GM18907 (cell line): Measurements from ENCODE around the gene RSRC1.
"Not testable (repeated sequence)": the region's sequence is repeated elsewhere in the genome, so short reads cannot be mapped to it uniquely, and the experiment has no call there.

ENCODE experiments used
- ATAC-seq: cut with Tn5 transposase; IDR thresholded peaks from one replicate; pipeline ENCODE4 v1.9.1; 2021; ENCODE audit warnings: mild to moderate bottlenecking, moderate library complexity; ENCODE audit not compliant: unreplicated experiment

The RSRC1 gene

DNA sequence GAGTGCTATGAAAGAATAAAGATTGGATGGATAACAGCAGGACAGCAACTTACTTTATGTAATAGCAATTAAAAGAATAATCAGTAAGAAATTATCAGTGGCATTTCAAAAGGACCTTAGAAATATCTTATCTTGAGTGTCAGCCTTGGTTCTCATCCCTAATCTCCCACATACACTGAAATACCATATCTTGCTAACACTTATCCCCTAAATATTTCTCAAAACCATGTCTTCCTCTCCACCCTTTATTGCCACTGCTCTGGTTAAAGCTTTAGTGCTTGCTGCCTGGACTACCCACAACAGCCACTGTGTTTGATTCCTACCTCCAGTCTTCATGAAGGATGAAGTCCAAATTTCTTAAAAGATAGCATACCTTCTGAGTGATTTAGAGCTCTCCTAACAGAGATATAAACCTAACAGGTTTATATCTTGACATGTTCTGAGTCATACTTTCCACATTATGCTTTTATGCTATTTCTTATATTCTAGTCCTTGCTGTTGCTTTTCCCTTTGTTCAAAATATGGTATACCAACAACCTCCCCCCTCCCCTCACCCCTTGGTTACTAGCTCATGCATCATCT is 202.8 kb downstream of the RSRC1 start:
- no peak for ATAC-seq

- peak; percentile 58 for ATAC-seq
These were observed 203.5 kb downstream of the RSRC1 start for GRCh38 chr3:158313338-158313927.

DNA sequence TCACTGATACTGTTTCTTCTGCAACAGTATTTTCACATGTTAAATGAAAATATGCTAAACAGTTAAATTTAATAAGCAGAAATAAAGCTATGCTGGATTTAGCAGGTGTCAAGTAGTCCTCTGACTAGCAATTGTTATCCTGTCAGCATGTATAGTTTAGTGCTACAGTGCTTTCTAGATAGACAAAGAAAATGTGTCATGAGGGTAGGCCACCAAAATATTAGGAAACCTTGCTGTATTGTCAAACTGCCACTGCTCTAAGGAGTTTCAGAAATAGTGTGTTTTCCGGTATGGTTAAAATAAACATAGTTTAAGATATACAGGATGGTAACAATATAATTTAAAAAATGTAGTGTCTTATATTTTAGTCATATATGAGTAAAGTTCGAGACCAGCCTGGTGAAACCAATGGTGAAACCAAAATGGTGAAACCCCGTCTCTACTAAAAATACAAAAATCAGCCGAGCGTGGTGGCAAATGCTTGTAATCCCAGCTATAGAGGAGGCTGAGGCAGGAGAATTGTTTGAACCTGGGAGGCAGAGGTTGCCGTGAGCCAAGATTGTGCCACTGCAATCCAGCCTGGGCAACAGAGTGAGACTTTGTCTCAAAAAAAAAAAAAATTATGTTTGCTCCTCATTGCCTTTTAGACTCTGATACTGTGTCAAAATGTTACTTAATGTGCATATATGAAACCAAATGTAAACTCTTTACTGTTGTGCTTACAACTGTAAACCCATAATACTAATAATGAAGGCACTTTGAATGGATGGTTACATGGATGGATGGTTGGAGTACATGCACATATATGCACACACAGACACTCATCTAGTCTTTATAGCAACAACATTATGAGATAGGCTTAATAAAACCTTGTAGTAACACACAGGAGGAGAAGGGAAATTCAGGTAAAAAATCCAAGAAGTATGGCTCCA is 204.8 kb downstream of the RSRC1 start:
- ATAC-seq = peak; percentile 55

- ATAC-seq = not testable (repeated sequence)
These were observed 220.0 kb downstream of the RSRC1 start for GRCh38 chr3:158329696-158330441.

DNA sequence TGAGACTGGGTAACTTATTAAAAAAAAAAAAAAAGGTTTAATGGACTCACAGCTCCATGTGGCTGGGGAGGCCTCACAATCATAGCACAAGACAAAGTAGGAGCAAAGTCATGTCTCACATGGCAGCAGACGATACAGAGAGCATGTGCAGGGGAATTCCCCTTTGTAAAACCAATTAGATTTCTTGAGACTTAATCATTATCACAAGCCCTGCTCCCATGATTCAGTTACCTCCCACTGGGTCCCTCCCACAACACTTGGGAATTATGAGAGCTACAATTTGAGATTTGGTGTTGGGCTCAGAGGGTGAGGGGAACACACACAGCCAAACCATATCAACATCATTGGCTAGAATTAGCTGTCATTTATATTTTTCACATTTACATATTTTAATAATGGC is 221.0 kb downstream of the RSRC1 start:
- ATAC-seq = no peak

- no peak for ATAC-seq
These were observed 223.8 kb downstream of the RSRC1 start for GRCh38 chr3:158333736-158334135.

DNA sequence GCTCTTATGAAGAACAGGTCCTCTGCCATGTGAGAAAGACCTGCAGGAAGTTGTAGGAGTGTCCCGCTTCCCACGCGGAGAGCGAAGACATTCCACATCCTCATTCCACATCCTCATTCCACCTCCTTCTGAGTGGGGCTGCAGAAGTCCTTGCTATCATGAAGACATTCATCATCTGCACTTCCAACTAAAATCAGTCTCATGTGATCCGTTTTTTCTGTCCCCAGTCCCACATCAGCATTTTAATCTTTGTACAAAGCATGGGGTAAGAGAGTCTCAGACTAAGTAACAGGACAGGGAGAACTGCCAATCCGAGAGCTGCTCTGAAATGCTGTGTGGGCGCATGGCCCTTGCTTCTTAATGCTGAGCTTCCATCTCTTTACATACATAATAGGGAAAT is 227.2 kb downstream of the RSRC1 start:
- ATAC-seq = no peak

DNA sequence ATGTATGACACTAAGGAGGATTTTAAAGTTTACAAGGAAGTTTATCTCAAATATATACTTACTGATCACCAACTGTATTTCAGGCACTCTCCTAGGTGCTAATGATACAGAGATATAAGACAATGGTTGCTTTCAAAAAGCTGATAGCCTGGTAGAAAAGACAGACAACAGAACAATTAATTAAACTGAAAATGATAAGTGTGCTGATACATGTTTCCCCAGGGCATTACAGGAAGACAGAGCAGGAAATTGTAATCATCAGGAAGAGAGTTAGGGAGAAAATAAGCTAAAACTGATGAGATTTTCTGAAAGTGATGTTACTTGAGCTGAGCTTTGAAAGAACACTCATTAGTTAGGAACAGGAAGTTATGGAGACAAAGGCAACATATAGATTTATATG is 229.7 kb downstream of the RSRC1 start:
- no peak for ATAC-seq

DNA sequence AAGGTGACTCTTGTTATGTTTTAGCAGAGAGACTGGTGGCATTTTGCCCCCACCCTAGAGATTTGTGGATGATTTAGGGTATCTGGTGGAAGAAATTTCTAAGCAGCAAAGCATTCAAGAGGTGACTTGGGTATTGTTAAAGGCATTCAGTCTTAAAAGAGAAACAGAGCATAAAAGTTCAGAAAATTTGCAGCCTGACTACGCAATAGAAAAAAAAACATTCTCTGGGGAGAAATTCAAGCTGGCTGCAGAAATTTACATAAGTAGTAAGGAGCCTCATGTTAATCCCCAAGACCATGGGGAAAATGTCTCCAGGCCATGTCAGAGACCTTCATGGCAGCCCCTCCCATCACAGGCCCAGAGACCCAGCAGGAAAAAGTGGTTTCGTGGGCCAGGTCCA is 231.1 kb downstream of the RSRC1 start:
- not testable (repeated sequence) for ATAC-seq

GRCh38 chr3:158347966-158348365 is 238.1 kb downstream of the RSRC1 start:
- ATAC-seq = no peak

DNA sequence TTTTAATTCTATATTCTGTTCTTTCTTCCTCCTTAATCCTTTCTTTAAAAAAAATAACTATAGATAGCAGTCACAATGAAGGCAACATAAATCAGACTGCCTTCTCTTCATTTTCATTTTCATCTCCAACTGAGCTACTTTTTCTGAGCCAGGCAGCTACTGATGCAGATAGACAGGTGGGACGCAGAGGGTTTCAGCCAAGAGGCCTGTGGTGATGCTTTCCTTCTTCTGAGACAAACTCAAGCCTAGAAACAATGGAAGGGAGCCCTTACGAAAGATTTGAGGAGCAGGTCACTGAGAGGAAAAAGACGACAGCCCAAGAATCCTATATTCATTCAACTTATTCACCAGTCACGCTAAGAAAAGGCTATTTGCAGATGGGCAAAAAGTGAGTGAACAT is 241.1 kb downstream of the RSRC1 start:
- no peak for ATAC-seq

GRCh38 chr3:158352551-158352950 is 242.7 kb downstream of the RSRC1 start:
- peak; percentile 38 for ATAC-seq

DNA sequence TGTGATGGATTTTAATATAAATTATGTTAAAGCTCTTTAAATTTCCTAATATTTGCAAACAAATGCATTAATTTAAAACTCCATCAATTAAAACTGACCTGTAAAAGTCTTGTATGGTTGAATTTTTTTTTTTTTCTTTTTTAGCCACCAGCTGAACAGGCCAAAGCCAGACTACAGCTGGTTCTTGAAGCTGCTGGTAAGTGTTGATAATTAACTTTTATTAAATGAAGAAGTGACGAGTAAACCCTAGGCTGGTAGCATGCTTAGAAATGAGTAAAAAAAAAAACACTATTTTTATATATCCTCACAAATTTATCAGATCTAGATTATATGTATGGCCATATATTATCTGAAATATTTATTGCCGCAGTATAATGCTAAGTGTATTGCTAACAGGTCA is 244.8 kb downstream of the RSRC1 start:
- ATAC-seq = peak; percentile 68

GRCh38 chr3:158355623-158356588 is 246.0 kb downstream of the RSRC1 start:
- ATAC-seq = peak; percentile 87

- no peak for ATAC-seq
These were observed 249.4 kb downstream of the RSRC1 start for GRCh38 chr3:158359339-158359738.

- no peak for ATAC-seq
These were observed 251.0 kb downstream of the RSRC1 start for GRCh38 chr3:158360756-158361448.

DNA sequence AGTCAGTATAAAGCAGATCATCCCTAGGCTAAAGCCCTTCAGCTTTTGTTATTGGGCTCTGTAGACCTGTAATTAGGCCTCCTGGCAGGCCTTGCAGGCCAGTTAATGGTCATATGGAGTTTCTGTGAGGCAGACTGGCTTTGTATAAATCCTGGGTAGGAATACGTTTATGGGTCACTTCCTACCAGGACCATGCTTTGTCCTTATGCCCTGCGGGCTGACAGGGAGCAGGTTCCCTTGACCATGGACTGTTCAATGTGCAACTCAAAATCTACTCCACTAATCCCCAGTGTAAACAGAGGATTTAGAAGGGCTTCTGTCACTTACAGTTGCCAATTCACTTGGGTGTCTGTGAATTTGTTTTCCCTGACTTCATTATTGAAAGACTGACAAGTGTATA is 258.4 kb downstream of the RSRC1 start:
- ATAC-seq = no peak

GRCh38 chr3:158369279-158369678 is 259.4 kb downstream of the RSRC1 start:
- ATAC-seq = peak; percentile 86

DNA sequence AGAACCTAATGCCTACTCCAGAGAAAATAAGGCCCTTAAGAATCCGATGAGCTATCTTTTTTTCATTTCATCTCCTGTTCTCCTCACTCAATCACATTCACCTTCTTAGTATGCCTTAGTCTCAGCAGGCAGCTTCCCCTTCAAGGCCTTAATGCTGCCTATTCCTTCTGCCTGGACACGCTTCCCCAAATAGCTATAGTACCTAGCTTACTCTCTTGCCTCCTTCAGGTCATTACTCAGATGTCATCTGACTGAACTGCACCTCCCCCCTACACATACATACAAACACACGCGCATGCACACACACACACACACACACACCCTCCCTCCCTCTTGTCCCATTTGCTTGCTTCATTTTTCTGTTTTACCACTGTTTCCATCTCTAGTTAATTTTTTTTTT is 269.6 kb downstream of the RSRC1 start:
- no peak for ATAC-seq
